ENCODE measurements around the gene ACVR2A.

DNA sequence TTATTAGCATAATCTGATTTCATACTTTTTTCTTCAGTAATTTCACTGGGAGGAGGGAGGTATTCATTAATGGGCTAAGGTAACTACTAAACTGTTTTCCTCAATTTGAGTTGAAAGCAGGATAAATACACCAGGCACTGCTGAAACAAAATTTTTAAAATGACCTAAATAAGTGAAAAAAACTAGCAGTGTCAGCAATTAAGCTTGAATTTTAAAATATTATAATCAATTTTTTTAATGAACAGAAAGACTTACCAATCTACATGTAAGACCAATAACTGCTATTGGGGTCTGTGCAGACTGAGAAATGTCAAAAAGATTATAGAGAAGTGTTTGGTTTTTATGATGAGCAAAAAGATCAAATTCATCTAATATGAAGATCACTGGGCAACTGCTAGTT is 107.3 kb downstream of the ACVR2A start:
- TF ChIP-seq, protein P1, sequence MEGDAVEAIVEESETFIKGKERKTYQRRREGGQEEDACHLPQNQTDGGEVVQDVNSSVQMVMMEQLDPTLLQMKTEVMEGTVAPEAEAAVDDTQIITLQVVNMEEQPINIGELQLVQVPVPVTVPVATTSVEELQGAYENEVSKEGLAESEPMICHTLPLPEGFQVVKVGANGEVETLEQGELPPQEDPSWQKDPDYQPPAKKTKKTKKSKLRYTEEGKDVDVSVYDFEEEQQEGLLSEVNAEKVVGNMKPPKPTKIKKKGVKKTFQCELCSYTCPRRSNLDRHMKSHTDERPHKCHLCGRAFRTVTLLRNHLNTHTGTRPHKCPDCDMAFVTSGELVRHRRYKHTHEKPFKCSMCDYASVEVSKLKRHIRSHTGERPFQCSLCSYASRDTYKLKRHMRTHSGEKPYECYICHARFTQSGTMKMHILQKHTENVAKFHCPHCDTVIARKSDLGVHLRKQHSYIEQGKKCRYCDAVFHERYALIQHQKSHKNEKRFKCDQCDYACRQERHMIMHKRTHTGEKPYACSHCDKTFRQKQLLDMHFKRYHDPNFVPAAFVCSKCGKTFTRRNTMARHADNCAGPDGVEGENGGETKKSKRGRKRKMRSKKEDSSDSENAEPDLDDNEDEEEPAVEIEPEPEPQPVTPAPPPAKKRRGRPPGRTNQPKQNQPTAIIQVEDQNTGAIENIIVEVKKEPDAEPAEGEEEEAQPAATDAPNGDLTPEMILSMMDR (IDR thresholded peaks at IDR 0.05; ENCODE audit: low read depth, low read length) = no peak
- no peak for TF ChIP-seq EZH2phosphoT487 (IDR thresholded peaks at IDR 0.05; ENCODE audit: low read depth)

All from OCI-LY3 (cell line).